HTR-8/SVneo (cell line): ENCODE data around the gene KIF6.
"Not testable (repeated sequence)": the region's sequence is repeated elsewhere in the genome, so short reads cannot be mapped to it uniquely, and the experiment has no call there.

Experiments used
- DNase-seq: peaks from one replicate; pipeline ENCODE4 v3.0.0; 2011; ENCODE audit warnings: low spot score, mixed read lengths; ENCODE audit not compliant: insufficient read length
- FAIRE-seq: peaks from 2 replicates; lab custom pipeline; 2011; peaks lifted over from hg19 to GRCh38; lab: Jason Lieb, UNC

Gene KIF6

GRCh38 chr6:39309942-39310531 lies 415.2 kb downstream of the KIF6 start:
- FAIRE-seq (peak; percentile 81), DNase-seq (peak; percentile 82)

GRCh38 chr6:39307462-39307861 lies 417.7 kb downstream of the KIF6 start:
- no peak for FAIRE-seq

GRCh38 chr6:39304951-39305350 lies 420.3 kb downstream of the KIF6 start:
- FAIRE-seq (no peak), DNase-seq (no peak)

More at GRCh38 chr6:39307462-39307861, 417.7 kb downstream of the KIF6 start:
- DNase-seq: no peak

- no peak for DNase-seq
- no peak for FAIRE-seq
Observed at GRCh38 chr6:39303425-39304153, 421.6 kb downstream of the KIF6 start.

- FAIRE-seq (peak; percentile 94), DNase-seq (peak; percentile 77)
Observed at GRCh38 chr6:39302669-39303424, 422.4 kb downstream of the KIF6 start.

- no peak for FAIRE-seq
- DNase-seq: no peak
Observed at GRCh38 chr6:39302011-39302410, 423.2 kb downstream of the KIF6 start.

- DNase-seq (no peak), FAIRE-seq (no peak)
Observed at GRCh38 chr6:39301606-39302005, 423.6 kb downstream of the KIF6 start.

GRCh38 chr6:39300739-39301138 lies 424.5 kb downstream of the KIF6 start:
- no peak for FAIRE-seq
- no peak for DNase-seq

GRCh38 chr6:39298061-39298460 lies 427.1 kb downstream of the KIF6 start:
- no peak for DNase-seq
- no peak for FAIRE-seq

GRCh38 chr6:39296745-39297640 lies 428.2 kb downstream of the KIF6 start:
- FAIRE-seq (no peak), DNase-seq (no peak)

GRCh38 chr6:39295611-39296011 lies 429.6 kb downstream of the KIF6 start:
- DNase-seq: no peak
- FAIRE-seq: no peak

GRCh38 chr6:39294899-39295298 lies 430.3 kb downstream of the KIF6 start:
- FAIRE-seq (no peak), DNase-seq (no peak)

- DNase-seq: no peak
- FAIRE-seq: no peak
Observed at GRCh38 chr6:39294133-39294532, 431.1 kb downstream of the KIF6 start.

- FAIRE-seq (no peak), DNase-seq (no peak)
Observed at GRCh38 chr6:39292637-39293036, 432.6 kb downstream of the KIF6 start.

- no peak for DNase-seq
- FAIRE-seq: peak; percentile 16
Observed at GRCh38 chr6:39289490-39289889, 435.7 kb downstream of the KIF6 start.

GRCh38 chr6:39287601-39288000 lies 437.6 kb downstream of the KIF6 start:
- FAIRE-seq (no peak), DNase-seq (no peak)

GRCh38 chr6:39286596-39286995 lies 438.6 kb downstream of the KIF6 start:
- DNase-seq, FAIRE-seq: not testable (repeated sequence)

- no peak for DNase-seq
- no peak for FAIRE-seq
Observed at GRCh38 chr6:39282774-39283173, 442.4 kb downstream of the KIF6 start.

GRCh38 chr6:39281312-39281980 lies 443.8 kb downstream of the KIF6 start:
- FAIRE-seq (no peak), DNase-seq (no peak)
